Mesendoderm (in vitro differentiated cells): Measurements from ENCODE around the gene PPM1M.

Experiments
- DNase-seq: peaks from one replicate; pipeline ENCODE4 v3.0.0; 2013
- H2AK5ac ChIP-seq: 2 replicates; pipeline ENCODE4 v1.6.1; 2013; ENCODE audit warnings: low read length, inconsistent platforms
- H2BK120ac ChIP-seq: 2 replicates; pipeline ENCODE4 v1.6.1; 2013; ENCODE audit warnings: low read depth, mild to moderate bottlenecking, low read length, moderate library complexity, mixed read lengths
- H2BK15ac ChIP-seq: replicated peaks from 2 replicates; pipeline ENCODE4 v1.6.1; 2013; ENCODE audit warnings: low read depth, mild to moderate bottlenecking, moderate library complexity
- H2BK5ac ChIP-seq: 2 replicates; pipeline ENCODE4 v1.6.1; 2013; ENCODE audit warnings: low read length, inconsistent platforms
- H3K18ac ChIP-seq: 2 replicates; pipeline ENCODE4 v1.6.1; 2013; ENCODE audit warnings: mild to moderate bottlenecking, low read length, mixed read lengths
- H3K23ac ChIP-seq: one replicate; pipeline ENCODE4 v1.6.1; 2013; ENCODE audit warnings: low read length
- H3K27ac ChIP-seq: 2 replicates; pipeline ENCODE4 v1.5.1; 2013; ENCODE audit warnings: low read depth, mild to moderate bottlenecking, inconsistent platforms, low read length, moderate library complexity
- H3K27me3 ChIP-seq: 2 replicates; pipeline ENCODE4 v1.6.1; 2013; ENCODE audit warnings: low read length, control low read depth, mild to moderate bottlenecking, inconsistent platforms; ENCODE audit not compliant: insufficient read depth, poor library complexity
- H3K36me3 ChIP-seq: 2 replicates; pipeline ENCODE4 v1.6.1; 2013; ENCODE audit warnings: low read length, inconsistent platforms; ENCODE audit not compliant: control insufficient read depth, insufficient read depth
- H3K4ac ChIP-seq: one replicate; pipeline ENCODE4 v1.6.1; 2013; ENCODE audit warnings: low read depth, mild to moderate bottlenecking, low read length, moderate library complexity
- H3K4me1 ChIP-seq: 2 replicates; pipeline ENCODE4 v1.6.1; 2013; ENCODE audit warnings: low read depth, low read length, inconsistent platforms; ENCODE audit not compliant: control insufficient read depth
- H3K4me2 ChIP-seq: 2 replicates; pipeline ENCODE4 v1.6.1; 2013; ENCODE audit warnings: low read length
- H3K4me3 ChIP-seq: 2 replicates; pipeline ENCODE4 v1.5.1; 2013; ENCODE audit warnings: mild to moderate bottlenecking, low read length
- H3K56ac ChIP-seq: one replicate; pipeline ENCODE4 v1.6.1; 2013; ENCODE audit warnings: low read length
- H3K79me1 ChIP-seq: 2 replicates; pipeline ENCODE4 v1.6.1; 2013; ENCODE audit warnings: low read length, inconsistent platforms
- H3K79me2 ChIP-seq: 2 replicates; pipeline ENCODE4 v1.6.1; 2013; ENCODE audit warnings: mild to moderate bottlenecking, low read length; ENCODE audit not compliant: control insufficient read depth, insufficient read depth
- H3K9ac ChIP-seq: 2 replicates; pipeline ENCODE4 v1.6.1; 2013; ENCODE audit warnings: low read length, inconsistent platforms
- H4K5ac ChIP-seq: one replicate; pipeline ENCODE4 v1.6.1; 2013; ENCODE audit warnings: low read length
- H4K8ac ChIP-seq: one replicate; pipeline ENCODE4 v1.6.1; 2013; ENCODE audit warnings: low read depth, mild to moderate bottlenecking, control low read depth, low read length, moderate library complexity
- WGBS: extraction: QIAGEN DNeasy Blood & Tissue Kit; methylation state at CpG from one replicate; pipeline ENCODE4 v1.1.7; 2013; ENCODE audit warnings: low lambda C conversion rate, missing lambda C conversion rate; ENCODE audit not compliant: insufficient coverage; ENCODE audit errors: extremely low coverage; 5-methylcytosine and 5-hydroxymethylcytosine counted together

Gene PPM1M

GRCh38 chr3:52205727-52206372 is 39.7 kb upstream of the PPM1M start:
- Histone ChIP-seq H2BK120ac (no peak overlapping the region), H3K23ac (no peak overlapping the region), H3K27me3 (no peaks in the 10 kb centered on the region), H3K9ac (no peak overlapping the region), H2BK5ac (no peak overlapping the region), H3K4ac (no peak overlapping the region), H2AK5ac (no peak overlapping the region), H3K18ac (no peak overlapping the region), H3K4me2 (no peak overlapping the region), H3K4me1 (no peaks in the 10 kb centered on the region), H3K36me3 (peaks cover 26% of the 10 kb centered on the region), H3K56ac (no peak overlapping the region), H3K27ac (no peak overlapping the region), H3K79me2 (no peaks in the 10 kb centered on the region), H4K8ac (no peak overlapping the region), H4K5ac (no peak overlapping the region), H2BK15ac (no peak overlapping the region), H3K79me1 (no peaks in the 10 kb centered on the region), H3K4me3 (no peak overlapping the region)
- WGBS, result no CpG with 5 or more reads among the region's 6 CpGs
- DNase-seq, result no peak

GRCh38 chr3:52208556-52208955 is 37.0 kb upstream of the PPM1M start:
- no peak for DNase-seq
- no peak overlapping the region for H3K23ac ChIP-seq
- no peak overlapping the region for H4K8ac ChIP-seq
- H2BK15ac ChIP-seq, result no peak overlapping the region
- whole genome bisulfite sequencing, result no CpG with 5 or more reads among the region's 4 CpGs
- no peak overlapping the region for H3K18ac ChIP-seq
- no peaks in the 10 kb centered on the region for H3K79me2 ChIP-seq
- no peaks in the 10 kb centered on the region for H3K4me1 ChIP-seq
- H2BK5ac ChIP-seq, result no peak overlapping the region
- H3K56ac ChIP-seq, result no peak overlapping the region
- no peak overlapping the region for H3K27ac ChIP-seq
- no peak overlapping the region for H3K4me3 ChIP-seq
- H2BK120ac ChIP-seq, result no peak overlapping the region
- no peaks in the 10 kb centered on the region for H3K79me1 ChIP-seq
- H3K27me3 ChIP-seq, result no peaks in the 10 kb centered on the region
- no peak overlapping the region for H3K4me2 ChIP-seq
- H3K36me3 ChIP-seq, result peaks cover 32% of the 10 kb centered on the region
- no peak overlapping the region for H3K9ac ChIP-seq
- no peak overlapping the region for H3K4ac ChIP-seq
- H2AK5ac ChIP-seq, result no peak overlapping the region
- H4K5ac ChIP-seq, result no peak overlapping the region

- Histone ChIP-seq H3K56ac (no peak overlapping the region), H2BK120ac (no peak overlapping the region), H3K23ac (no peak overlapping the region), H3K4me1 (no peaks in the 10 kb centered on the region), H3K79me2 (no peaks in the 10 kb centered on the region), H3K79me1 (no peaks in the 10 kb centered on the region), H3K27me3 (no peaks in the 10 kb centered on the region), H3K4ac (no peak overlapping the region), H2AK5ac (no peak overlapping the region), H3K9ac (no peak overlapping the region), H3K36me3 (peaks cover 29% of the 10 kb centered on the region), H3K4me3 (no peak overlapping the region), H2BK15ac (no peak overlapping the region), H2BK5ac (no peak overlapping the region), H3K18ac (no peak overlapping the region), H3K4me2 (no peak overlapping the region), H3K27ac (no peak overlapping the region), H4K5ac (no peak overlapping the region), H4K8ac (no peak overlapping the region)
- DNase-seq, result no peak
Measured at GRCh38 chr3:52210037-52210436, 35.5 kb upstream of the PPM1M start.

GRCh38 chr3:52210550-52211046 is 35.0 kb upstream of the PPM1M start:
- H3K56ac ChIP-seq, result no peak overlapping the region
- no peaks in the 10 kb centered on the region for H3K4me1 ChIP-seq
- no peak overlapping the region for H3K18ac ChIP-seq
- H3K36me3 ChIP-seq, result peaks cover 28% of the 10 kb centered on the region
- no peak overlapping the region for H3K9ac ChIP-seq
- DNase-seq, result no peak
- H3K23ac ChIP-seq, result no peak overlapping the region
- no peak overlapping the region for H2AK5ac ChIP-seq
- no peak overlapping the region for H2BK15ac ChIP-seq
- H3K4ac ChIP-seq, result no peak overlapping the region
- no peak overlapping the region for H2BK120ac ChIP-seq
- H3K79me1 ChIP-seq, result no peaks in the 10 kb centered on the region
- no peak overlapping the region for H3K27ac ChIP-seq
- no peaks in the 10 kb centered on the region for H3K27me3 ChIP-seq
- no CpG with 5 or more reads among the region's 6 CpGs for WGBS
- H2BK5ac ChIP-seq, result no peak overlapping the region
- H3K4me2 ChIP-seq, result no peak overlapping the region
- no peak overlapping the region for H4K5ac ChIP-seq
- H3K79me2 ChIP-seq, result no peaks in the 10 kb centered on the region
- H3K4me3 ChIP-seq, result no peak overlapping the region
- H4K8ac ChIP-seq, result no peak overlapping the region

- Histone ChIP-seq H3K79me1 (no peaks in the 10 kb centered on the region), H3K36me3 (peaks cover 28% of the 10 kb centered on the region), H2BK5ac (no peak overlapping the region), H4K5ac (no peak overlapping the region), H2BK120ac (no peak overlapping the region), H3K79me2 (no peaks in the 10 kb centered on the region), H3K23ac (no peak overlapping the region), H3K56ac (no peak overlapping the region), H2AK5ac (no peak overlapping the region), H3K9ac (no peak overlapping the region), H3K27ac (no peak overlapping the region), H2BK15ac (no peak overlapping the region), H3K4me2 (no peak overlapping the region), H3K4me1 (no peaks in the 10 kb centered on the region), H3K27me3 (no peaks in the 10 kb centered on the region), H3K18ac (no peak overlapping the region), H3K4me3 (no peak overlapping the region), H3K4ac (no peak overlapping the region), H4K8ac (no peak overlapping the region)
- WGBS, result no CpG with 5 or more reads among the region's 18 CpGs
- DNase-seq, result no peak
Measured at GRCh38 chr3:52211268-52211891, 34.2 kb upstream of the PPM1M start.

- peaks cover 25% of the 10 kb centered on the region for H3K36me3 ChIP-seq
- H2BK5ac ChIP-seq, result no peak overlapping the region
Measured at GRCh38 chr3:52213005-52213404, 32.6 kb upstream of the PPM1M start.

More at GRCh38 chr3:52213005-52213404, 32.6 kb upstream of the PPM1M start:
- H3K4me1 ChIP-seq, result no peaks in the 10 kb centered on the region
- H3K27me3 ChIP-seq, result no peaks in the 10 kb centered on the region
- H3K79me2 ChIP-seq, result no peaks in the 10 kb centered on the region
- H2BK120ac ChIP-seq, result no peak overlapping the region
- no peak overlapping the region for H2AK5ac ChIP-seq
- WGBS, result no CpG with 5 or more reads among the region's 8 CpGs
- DNase-seq, result no peak
- no peak overlapping the region for H3K4me2 ChIP-seq
- no peak overlapping the region for H3K56ac ChIP-seq
- no peak overlapping the region for H3K18ac ChIP-seq
- no peak overlapping the region for H4K8ac ChIP-seq
- no peak overlapping the region for H3K27ac ChIP-seq
- H3K23ac ChIP-seq, result no peak overlapping the region
- no peak overlapping the region for H3K4ac ChIP-seq
- H2BK15ac ChIP-seq, result no peak overlapping the region
- no peak overlapping the region for H4K5ac ChIP-seq
- H3K4me3 ChIP-seq, result no peak overlapping the region
- no peak overlapping the region for H3K9ac ChIP-seq
- H3K79me1 ChIP-seq, result no peaks in the 10 kb centered on the region
